GM12875 (cell line): ENCODE data around the gene MET.

Experiments
- H3K4me3 ChIP-seq: one replicate; pipeline ENCODE4 v1.5.1; 2011; ENCODE audit warnings: low read depth, low read length, control low read depth
- CTCF ChIP-seq: IDR thresholded peaks from 2 replicates; pipeline ENCODE4 v1.5.1; 2011; ENCODE audit warnings: low read depth, mild to moderate bottlenecking, control low read depth, inconsistent platforms, low read length, moderate library complexity, borderline replicate concordance; ENCODE audit not compliant: insufficient read depth

MET gene

DNA sequence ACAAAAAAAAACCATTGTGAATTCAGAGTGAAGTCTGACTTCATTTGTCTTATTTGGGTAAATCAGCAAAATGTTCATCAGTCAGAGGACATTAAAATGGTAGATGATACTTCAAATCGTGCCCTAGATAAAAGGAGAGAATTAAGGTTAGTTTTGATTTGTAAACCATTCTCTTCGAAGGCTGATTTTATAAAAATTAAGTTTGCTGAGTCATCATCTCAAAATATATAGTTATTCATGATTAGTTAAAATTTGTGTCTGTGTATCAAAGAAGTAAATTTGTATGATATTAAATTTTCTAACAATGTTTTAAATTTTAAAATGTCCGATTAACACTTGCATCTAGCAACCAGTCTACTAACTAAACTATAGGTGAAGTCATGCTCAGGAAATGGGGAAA lies 35.3 kb downstream of the MET start:
- no peak for TF ChIP-seq CTCF
- H3K4me3 ChIP-seq, result no peak overlapping the region

DNA sequence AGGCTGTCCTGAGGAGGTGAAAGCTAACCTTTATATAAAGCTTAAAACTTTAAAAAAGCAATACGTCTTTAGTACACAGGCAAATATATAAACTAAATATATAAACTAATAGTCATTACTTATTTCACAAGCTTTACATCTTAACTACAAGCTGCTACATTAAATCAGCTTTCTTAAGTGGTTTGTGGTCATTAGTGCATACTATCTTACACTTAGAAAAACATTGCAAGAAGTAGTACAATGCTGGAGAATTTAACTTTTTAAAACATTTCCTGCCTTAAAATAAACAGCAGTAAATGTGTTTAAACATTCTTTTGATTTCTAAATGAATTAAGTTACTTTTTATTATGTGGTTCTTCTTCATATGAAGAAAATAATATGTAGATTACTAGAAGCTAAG lies 36.3 kb downstream of the MET start:
- TF ChIP-seq CTCF, result no peak
- H3K4me3 ChIP-seq, result no peak overlapping the region

DNA sequence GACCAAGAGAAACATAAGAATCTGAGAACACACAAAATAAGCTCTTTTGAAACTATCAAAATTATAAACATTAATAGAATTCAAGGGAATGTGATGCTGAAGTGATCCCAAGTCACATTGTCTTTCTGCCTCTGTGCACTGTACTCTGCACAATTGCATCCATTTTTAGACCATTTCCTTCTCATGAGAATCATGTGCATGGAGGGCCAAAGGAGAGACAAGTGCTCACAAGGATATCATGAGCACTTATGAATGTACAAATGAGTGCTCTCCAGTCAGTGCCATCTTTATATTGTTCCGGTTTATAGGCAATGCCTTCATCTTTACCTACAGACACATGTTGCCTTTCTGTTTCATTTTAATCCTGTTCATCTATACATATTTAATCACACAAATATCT lies 36.9 kb downstream of the MET start:
- TF ChIP-seq CTCF, result no peak

DNA sequence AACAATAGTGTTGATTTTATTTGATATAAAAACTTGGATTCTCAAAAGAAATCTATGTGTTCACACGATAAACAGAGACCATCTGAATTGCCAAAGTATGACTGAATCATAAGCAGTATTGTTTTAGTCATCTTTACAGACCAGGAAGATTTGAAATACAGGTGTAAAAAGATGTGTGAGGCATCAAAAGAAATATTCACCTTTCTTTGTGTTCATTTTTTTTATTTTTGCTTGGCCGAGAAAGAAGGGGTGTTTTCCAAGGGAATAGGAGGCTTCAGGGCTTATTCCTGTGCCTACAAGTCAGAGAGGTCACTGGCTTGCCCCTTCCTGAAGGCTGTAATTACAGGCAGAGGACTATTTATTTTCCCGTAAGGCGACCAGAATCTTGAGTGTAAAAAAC lies 37.3 kb downstream of the MET start:
- no peak for TF ChIP-seq CTCF
- H3K4me3 ChIP-seq, result no peak overlapping the region

More for the DNA sequence above, 36.9 kb downstream of the MET start:
- H3K4me3 ChIP-seq, result no peak overlapping the region

GRCh38 chr7:116710764-116711452 lies 38.9 kb downstream of the MET start:
- H3K4me3 ChIP-seq, result no peak overlapping the region

GRCh38 chr7:116711790-116712189 lies 39.8 kb downstream of the MET start:
- TF ChIP-seq CTCF, result no peak

More at GRCh38 chr7:116710764-116711452, 38.9 kb downstream of the MET start:
- TF ChIP-seq CTCF, result no peak

GRCh38 chr7:116713500-116713899 lies 41.5 kb downstream of the MET start:
- H3K4me3 ChIP-seq, result no peak overlapping the region
- TF ChIP-seq CTCF, result no peak

More at GRCh38 chr7:116711790-116712189, 39.8 kb downstream of the MET start:
- no peak overlapping the region for H3K4me3 ChIP-seq
